Breast epithelium (tissue), 4 donors: ENCODE data around the gene FAM81A. TPM values are rescaled to one million over a fixed set of nuclear protein-coding genes. Genes with fewer than 3 reads are reported as not detected.

Experiments used
- DNase-seq, 2 donors: peaks; one replicate each; pipeline ENCODE4 v3.0.0-alpha.2; 2019; ENCODE audit warnings: low spot score in 2 of 2
- H3K27ac ChIP-seq, 2 donors: fragments of 200-600 bp; sonication (generic) in 1 of 2; one replicate each; pipeline ENCODE4 v1.5.1; 2016 to 2019; ENCODE audit warnings: mild to moderate bottlenecking in 1 of 2
- H3K27me3 ChIP-seq, 2 donors: fragments of 200-600 bp; sonication (generic) in 1 of 2; one replicate each; pipeline versions ENCODE4 v1.5.1 to v1.6.0; 2017 to 2019; ENCODE audit warnings: control low read depth in 1 of 2, mild to moderate bottlenecking in 1 of 2
- H3K36me3 ChIP-seq: fragments of 200-600 bp; one replicate; pipeline ENCODE4 v1.5.1; 2019
- H3K4me1 ChIP-seq, 2 donors: fragments of 200-600 bp; sonication (generic); one replicate each; pipeline ENCODE4 v1.5.1; 2016 to 2019; ENCODE audit warnings: control low read depth in 1 of 2
- H3K4me3 ChIP-seq, 3 donors: fragments of 200-600 bp; sonication (generic); 1 replicate in 2 of 3; 2 replicates in 1 of 3; pipeline ENCODE4 v1.5.1; 2016 to 2019; ENCODE audit warnings: mild to moderate bottlenecking in 3 of 3, moderate library complexity in 2 of 3
- H3K9me3 ChIP-seq, 2 donors: fragments of 200-600 bp; sonication (generic) in 1 of 2; one replicate each; pipeline ENCODE4 v1.5.1; 2016 to 2019; ENCODE audit warnings: control low read depth in 1 of 2
- POLR2A ChIP-seq: fragments of 450-650 bp; IDR thresholded peaks from one replicate; pipeline ENCODE4 v1.6.1; 2016; ENCODE audit warnings: antibody characterized with exemption, mild to moderate bottlenecking, moderate library complexity
- POLR2AphosphoS5 ChIP-seq, 3 donors: sonication (generic); formaldehyde crosslinking; IDR thresholded peaks; one replicate each; pipeline ENCODE4 v1.6.1; 2017; ENCODE audit warnings: antibody characterized with exemption in 3 of 3
- intact Hi-C: fragments of 100-400 bp; cut with DNase I; formaldehyde crosslinking; loops from one replicate; pipeline ENCODE4 v1.15.1; 2023; ENCODE audit warnings: low total_unique reads
- total RNA-seq, 3 donors: library from RNA; depleted of rRNA; stranded (reverse); fragments of >200 nt; gene quantifications; one replicate each; pipeline ENCODE4 v1.1.0, GENCODE V29; 2016
- TF ChIP-seq, protein P1 (sequence below), 3 donors: fragments of 450-650 bp; IDR thresholded peaks; one replicate each; pipeline ENCODE4 v1.5.1; 2016 to 2017; ENCODE audit warnings: antibody characterized with exemption in 3 of 3, mild to moderate bottlenecking in 3 of 3, moderate library complexity in 3 of 3

FAM81A gene
- total RNA-seq, 3 donors from 2014 or later, result 1.2 to 2.3 TPM; not detected in 1

DNA sequence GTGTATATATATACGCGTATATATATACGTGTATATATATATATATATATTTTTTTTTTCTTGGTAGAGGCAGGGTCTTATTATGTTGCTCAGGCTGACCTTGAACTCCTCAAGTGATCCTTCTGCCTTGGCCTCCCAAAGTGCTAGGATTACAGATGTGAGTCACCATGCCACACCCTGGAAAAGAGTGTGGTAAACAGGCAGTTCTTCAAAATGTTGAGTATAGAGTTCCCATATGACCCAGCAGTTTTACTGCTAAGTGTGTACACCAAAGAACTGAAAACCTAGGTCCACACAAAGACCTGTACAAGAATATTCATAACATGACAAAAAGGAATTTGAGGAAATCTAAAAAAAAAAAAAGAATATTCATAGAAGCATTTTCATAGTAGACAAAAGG lies 101.8 kb downstream of the FAM81A start:
- Histone ChIP-seq H3K9me3 (no peaks in the 10 kb centered on the region), H3K27me3 (no peaks in the 10 kb centered on the region), H3K27ac (no peak overlapping the region), H3K36me3 (no peaks in the 10 kb centered on the region), H3K4me3 (no peak overlapping the region), H3K4me1 (no peaks in the 10 kb centered on the region)
- intact Hi-C loops, result loop anchor here (2.0 kb wide), 1 partner anchor 47 kb away; no protein-coding TSS in a partner anchor
- TF ChIP-seq POLR2A (no peak), POLR2AphosphoS5 (IDR thresholded peaks at IDR 0.05) (no peak)
- TF ChIP-seq, protein P1, sequence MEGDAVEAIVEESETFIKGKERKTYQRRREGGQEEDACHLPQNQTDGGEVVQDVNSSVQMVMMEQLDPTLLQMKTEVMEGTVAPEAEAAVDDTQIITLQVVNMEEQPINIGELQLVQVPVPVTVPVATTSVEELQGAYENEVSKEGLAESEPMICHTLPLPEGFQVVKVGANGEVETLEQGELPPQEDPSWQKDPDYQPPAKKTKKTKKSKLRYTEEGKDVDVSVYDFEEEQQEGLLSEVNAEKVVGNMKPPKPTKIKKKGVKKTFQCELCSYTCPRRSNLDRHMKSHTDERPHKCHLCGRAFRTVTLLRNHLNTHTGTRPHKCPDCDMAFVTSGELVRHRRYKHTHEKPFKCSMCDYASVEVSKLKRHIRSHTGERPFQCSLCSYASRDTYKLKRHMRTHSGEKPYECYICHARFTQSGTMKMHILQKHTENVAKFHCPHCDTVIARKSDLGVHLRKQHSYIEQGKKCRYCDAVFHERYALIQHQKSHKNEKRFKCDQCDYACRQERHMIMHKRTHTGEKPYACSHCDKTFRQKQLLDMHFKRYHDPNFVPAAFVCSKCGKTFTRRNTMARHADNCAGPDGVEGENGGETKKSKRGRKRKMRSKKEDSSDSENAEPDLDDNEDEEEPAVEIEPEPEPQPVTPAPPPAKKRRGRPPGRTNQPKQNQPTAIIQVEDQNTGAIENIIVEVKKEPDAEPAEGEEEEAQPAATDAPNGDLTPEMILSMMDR (IDR thresholded peaks at IDR 0.05), result no peak
- DNase-seq, result no peak

DNA sequence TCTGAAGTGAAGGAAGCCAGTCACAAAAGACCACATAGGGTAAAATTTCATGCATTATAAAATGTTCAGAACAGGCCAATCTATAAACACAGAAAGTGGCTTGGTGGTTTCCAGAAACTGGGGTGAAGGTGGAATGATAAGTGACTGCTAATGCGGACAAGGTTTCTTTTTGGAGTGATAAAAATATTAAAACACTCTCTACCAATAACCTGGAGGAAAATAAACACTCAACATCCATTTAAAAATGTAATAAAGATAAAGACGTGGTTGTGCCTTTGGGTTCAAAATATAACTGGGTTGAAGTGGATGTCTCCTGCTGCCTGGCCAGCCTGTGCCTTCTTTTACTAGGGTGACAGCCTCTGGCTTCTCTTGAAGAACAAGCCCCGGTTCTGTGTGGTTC lies 102.7 kb downstream of the FAM81A start:
- intact Hi-C loops, result loop anchor here (2.0 kb wide), 1 partner anchor 46 kb away; no protein-coding TSS in a partner anchor
- no peak overlapping the region for H3K4me3 ChIP-seq
- no peaks in the 10 kb centered on the region for H3K4me1 ChIP-seq
- H3K9me3 ChIP-seq, result no peaks in the 10 kb centered on the region
- H3K36me3 ChIP-seq, result no peaks in the 10 kb centered on the region
- no peak for TF ChIP-seq POLR2AphosphoS5 (IDR thresholded peaks at IDR 0.05)
- TF ChIP-seq, protein P1 (IDR thresholded peaks at IDR 0.05), result no peak
- no peak for TF ChIP-seq POLR2A
- no peak overlapping the region for H3K27ac ChIP-seq
- no peaks in the 10 kb centered on the region for H3K27me3 ChIP-seq
- no peak for DNase-seq

DNA sequence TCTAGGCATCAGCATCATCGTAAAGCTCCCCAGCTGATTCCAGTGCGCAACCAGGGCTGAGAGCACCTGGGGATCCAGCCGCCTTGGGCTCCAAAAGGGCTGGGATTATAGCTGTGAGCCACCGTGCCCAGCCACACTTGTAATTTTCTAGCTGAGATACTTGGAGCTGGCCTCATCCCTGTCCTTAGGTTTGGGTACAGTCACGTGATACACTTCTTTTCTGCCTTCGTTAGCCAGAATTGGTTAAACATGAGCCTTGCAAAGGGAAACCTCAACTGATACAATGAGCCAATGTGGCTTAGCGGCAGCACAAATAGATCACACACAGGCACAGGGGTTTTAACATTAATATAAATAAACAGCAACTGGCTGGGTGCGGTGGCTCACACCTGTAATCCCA lies 103.8 kb downstream of the FAM81A start:
- H3K4me1 ChIP-seq, result no peaks in the 10 kb centered on the region
- no peaks in the 10 kb centered on the region for H3K27me3 ChIP-seq
- no peak for DNase-seq
- intact Hi-C loops, result loop anchor here (2.0 kb wide), 1 partner anchor 45 kb away; no protein-coding TSS in a partner anchor
- no peak overlapping the region for H3K4me3 ChIP-seq
- no peak overlapping the region for H3K27ac ChIP-seq
- no peaks in the 10 kb centered on the region for H3K9me3 ChIP-seq
- H3K36me3 ChIP-seq, result no peaks in the 10 kb centered on the region
- TF ChIP-seq, protein P1 (IDR thresholded peaks at IDR 0.05), result no peak
- TF ChIP-seq POLR2A (no peak), POLR2AphosphoS5 (IDR thresholded peaks at IDR 0.05) (no peak)

DNA sequence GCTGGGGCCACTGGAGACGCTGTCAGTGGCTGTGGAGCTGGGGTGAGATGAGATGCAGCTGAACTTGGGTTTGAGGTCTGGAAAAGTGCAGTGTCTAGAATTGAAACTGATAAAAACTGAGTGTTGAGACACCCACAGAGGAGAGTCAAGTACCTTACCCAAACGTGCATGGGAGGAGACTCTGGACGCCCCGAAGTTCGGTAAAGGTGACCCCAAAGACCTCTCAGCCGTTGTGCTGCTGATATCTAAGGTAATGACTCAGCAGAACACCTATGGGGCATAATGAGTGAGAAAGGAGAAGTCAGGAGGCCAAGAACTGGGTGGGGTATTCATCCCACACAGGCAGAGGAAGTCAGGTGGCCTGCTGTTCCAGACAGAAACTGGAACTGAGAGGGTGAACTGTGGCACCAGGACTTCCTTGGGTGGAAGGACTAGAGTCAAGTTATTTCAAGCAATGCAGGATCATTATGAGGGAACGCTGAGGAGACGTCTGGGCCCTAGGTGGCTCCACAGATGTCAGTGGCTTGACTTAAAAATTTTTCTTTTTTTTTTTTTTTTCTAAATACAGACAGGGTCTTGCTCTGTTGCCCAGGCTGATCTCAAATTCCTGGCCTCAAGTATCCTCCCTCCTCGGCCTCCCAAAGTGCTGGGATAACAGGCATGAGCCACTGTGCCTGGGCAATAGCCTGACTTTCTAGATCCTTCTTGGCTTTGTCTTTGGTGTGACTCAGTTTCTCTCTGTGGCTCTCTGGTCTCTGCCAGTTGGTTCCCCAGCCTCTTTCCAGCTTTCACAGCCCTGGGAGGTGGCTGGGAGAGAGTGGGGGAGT lies 105.9 kb downstream of the FAM81A start:
- intact Hi-C loops, result no loop called here
- DNase-seq, result no peak
- no peaks in the 10 kb centered on the region for H3K9me3 ChIP-seq
- TF ChIP-seq POLR2AphosphoS5 (IDR thresholded peaks at IDR 0.05) (no peak), POLR2A (no peak)
- TF ChIP-seq, protein P1 (IDR thresholded peaks at IDR 0.05), result no peak
- no peaks in the 10 kb centered on the region for H3K27me3 ChIP-seq
- H3K27ac ChIP-seq, result no peak overlapping the region
- no peak overlapping the region for H3K4me3 ChIP-seq
- H3K4me1 ChIP-seq, result no peaks in the 10 kb centered on the region
- H3K36me3 ChIP-seq, result no peaks in the 10 kb centered on the region

DNA sequence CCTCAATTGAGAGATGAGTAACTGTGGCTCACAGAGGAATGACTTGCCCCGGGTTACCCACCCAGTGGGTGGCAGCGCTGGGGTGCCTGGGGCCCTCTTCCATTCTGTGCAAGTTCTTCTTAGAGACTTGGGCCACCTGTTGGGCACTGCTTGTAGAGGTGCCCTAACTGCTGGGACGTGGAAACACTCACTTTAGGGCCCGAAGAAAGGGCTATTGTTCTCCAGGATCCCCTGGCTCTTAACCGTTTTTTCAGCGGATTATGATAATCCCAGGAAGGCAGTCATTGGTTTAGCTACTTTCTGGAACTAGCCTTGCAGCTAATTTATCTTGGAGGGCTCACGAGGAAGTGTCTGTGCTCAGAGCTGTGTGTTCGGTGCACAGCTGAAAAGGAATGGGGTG lies 107.6 kb downstream of the FAM81A start:
- no peaks in the 10 kb centered on the region for H3K9me3 ChIP-seq
- intact Hi-C loops, result no loop called here
- H3K36me3 ChIP-seq, result no peaks in the 10 kb centered on the region
- no peak overlapping the region for H3K27ac ChIP-seq
- TF ChIP-seq POLR2AphosphoS5 (IDR thresholded peaks at IDR 0.05), result no peak
- TF ChIP-seq, protein P1 (IDR thresholded peaks at IDR 0.05), result no peak
- TF ChIP-seq POLR2A, result no peak
- no peak for DNase-seq
- H3K27me3 ChIP-seq, result no peaks in the 10 kb centered on the region
- H3K4me3 ChIP-seq, result no peak overlapping the region
- H3K4me1 ChIP-seq, result no peaks in the 10 kb centered on the region
